ENCODE measurements around the gene ATF7.

The ATF7 gene

GRCh38 chr12:53500142-53500775 is 125.9 kb downstream of the ATF7 start:
- DNase-seq (ENCODE audit: low read depth), result no peak

- DNase-seq (ENCODE audit: low read depth), result peak; percentile 22
Measured at GRCh38 chr12:53499266-53500141, 126.7 kb downstream of the ATF7 start, which contains the start of gene MAP3K12. Gene MAP3K12, minus strand, starts transcription at chr12:53499458. Its CDS starts 12,067 bp downstream, at chr12:53487391.

GRCh38 chr12:53498235-53498630 is 127.9 kb downstream of the ATF7 start:
- DNase-seq (ENCODE audit: low read depth), result no peak

- DNase-seq (ENCODE audit: low read depth), result no peak
Measured at GRCh38 chr12:53497461-53497860, 128.7 kb downstream of the ATF7 start.

GRCh38 chr12:53496752-53497032 is 129.5 kb downstream of the ATF7 start:
- DNase-seq (ENCODE audit: low read depth), result no peak

GRCh38 chr12:53495903-53496751 is 130.1 kb downstream of the ATF7 start:
- no peak for DNase-seq (ENCODE audit: low read depth)

- no peak for DNase-seq (ENCODE audit: low read depth)
Measured at GRCh38 chr12:53493610-53494391, 132.4 kb downstream of the ATF7 start.

- peak; percentile 66 for DNase-seq (ENCODE audit: low read depth)
Measured at GRCh38 chr12:53492830-53493609, 133.2 kb downstream of the ATF7 start.

- DNase-seq (ENCODE audit: low read depth), result no peak
Measured at GRCh38 chr12:53492188-53492587, 134.0 kb downstream of the ATF7 start.

GRCh38 chr12:53489242-53489864 is 136.8 kb downstream of the ATF7 start:
- no peak for DNase-seq (ENCODE audit: low read depth)

- DNase-seq (ENCODE audit: low read depth), result no peak
Measured at GRCh38 chr12:53486736-53487487, 139.3 kb downstream of the ATF7 start.

GRCh38 chr12:53485955-53486735 is 140.0 kb downstream of the ATF7 start:
- no peak for DNase-seq (ENCODE audit: low read depth)

GRCh38 chr12:53484686-53485575 is 141.3 kb downstream of the ATF7 start:
- DNase-seq (ENCODE audit: low read depth), result no peak

GRCh38 chr12:53483979-53484377 is 142.2 kb downstream of the ATF7 start:
- DNase-seq (ENCODE audit: low read depth), result no peak

GRCh38 chr12:53483225-53483978 is 142.8 kb downstream of the ATF7 start:
- no peak for DNase-seq (ENCODE audit: low read depth)

GRCh38 chr12:53482626-53483168 is 143.5 kb downstream of the ATF7 start:
- no peak for DNase-seq (ENCODE audit: low read depth)

All from stimulated activated CD8-positive, alpha-beta memory T cell treated with anti-CD3 and anti-CD28 coated beads, Interleukin-15, amount 100 ng/mL, for 1 hour (primary cell).